NCI-H446 (cell line): ENCODE measurements around the gene NUP205.

Experiments
- DNase-seq, 2 experiments: peaks; one replicate each; lab custom pipeline; 2025; lab: John Stamatoyannopoulos, UW

Gene NUP205

GRCh38 chr7:135557455-135558336 lies at the start of gene NUP205:
Gene NUP205 (plus strand): TSS chr7:135557917. CDS start chr7:135557945, 28 bp downstream.
- DNase-seq, result peak; percentile 80 to 89

GRCh38 chr7:135508883-135509588 lies 48.7 kb upstream of the NUP205 start:
- DNase-seq, result peak in 1 of 2 experiments; percentile 31

DNA sequence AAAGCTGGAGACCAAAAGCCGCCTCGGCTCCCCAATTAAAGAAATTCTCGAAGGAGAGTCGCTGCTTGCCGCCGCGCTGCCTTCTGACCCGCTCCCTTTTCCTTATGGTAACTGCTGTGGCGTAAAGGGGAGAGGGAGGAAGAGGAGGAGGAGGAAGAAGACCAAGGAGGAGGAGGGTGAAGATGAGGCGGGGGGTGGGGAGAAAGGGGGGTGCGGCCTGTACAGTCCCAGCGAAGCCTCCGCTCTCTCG lies 48.2 kb upstream of the NUP205 start:
- peak in 1 of 2 experiments; percentile 31 for DNase-seq

GRCh38 chr7:135509839-135510591 lies 47.7 kb upstream of the NUP205 start, which contains the start of gene CNOT4:
Gene CNOT4 (minus strand): TSS chr7:135510102. CDS start chr7:135438331, 71,771 bp downstream.
- DNase-seq, result peak; percentile 86 to 95

DNA sequence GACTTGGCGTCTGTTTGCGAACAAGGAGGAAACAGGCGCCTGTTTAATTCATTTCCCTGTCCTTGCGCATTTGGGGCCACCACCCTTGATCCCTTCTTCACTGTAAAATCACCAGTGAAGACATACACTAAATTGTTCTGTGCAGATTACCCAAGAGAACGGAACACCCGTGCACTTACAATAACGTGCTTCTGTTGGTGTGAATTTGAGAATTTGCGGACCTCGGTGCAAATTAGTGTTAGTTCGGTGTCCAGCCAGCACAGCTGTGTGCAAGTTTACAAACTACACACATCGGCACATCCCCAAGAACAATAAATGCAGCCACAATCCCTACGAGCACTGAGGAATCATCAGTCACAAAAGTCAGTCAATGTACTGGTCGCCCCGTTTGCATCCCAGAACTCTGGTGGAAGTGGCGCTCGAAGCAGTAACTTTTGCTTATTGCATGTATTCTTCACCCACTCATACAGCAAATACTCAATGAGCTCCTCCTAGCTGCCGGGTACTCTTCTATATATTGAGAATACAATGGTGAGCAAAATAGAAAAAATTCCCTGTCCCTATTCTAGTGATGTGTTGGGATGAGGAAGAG lies 47.0 kb upstream of the NUP205 start:
- DNase-seq, result no peak

- DNase-seq, result peak; percentile 23 to 62
These were observed 45.4 kb upstream of the NUP205 start for GRCh38 chr7:135512135-135512887.

- no peak for DNase-seq
These were observed 42.9 kb upstream of the NUP205 start for GRCh38 chr7:135514856-135515255.

GRCh38 chr7:135517060-135517459 lies 40.7 kb upstream of the NUP205 start:
- DNase-seq, result no peak

DNA sequence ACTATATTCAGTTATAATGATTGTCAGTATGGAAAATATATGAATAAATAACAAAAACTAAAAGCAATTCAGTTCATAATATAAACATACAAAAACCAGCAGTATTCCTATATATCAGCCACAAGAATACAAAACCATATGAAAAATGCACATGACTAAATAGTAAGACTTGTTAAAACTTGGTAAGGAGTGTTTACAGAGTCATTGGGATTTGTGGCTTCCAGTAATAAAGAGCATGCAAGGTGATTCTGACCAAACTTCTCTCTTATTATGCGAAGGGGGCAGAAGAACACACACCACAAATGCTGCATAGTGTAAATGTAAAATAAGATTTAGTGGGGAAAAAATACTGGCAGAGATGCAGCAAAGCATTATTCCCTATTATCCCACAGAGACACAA lies 39.0 kb upstream of the NUP205 start:
- DNase-seq, result no peak

GRCh38 chr7:135519233-135519688 lies 38.5 kb upstream of the NUP205 start:
- no peak for DNase-seq

DNA sequence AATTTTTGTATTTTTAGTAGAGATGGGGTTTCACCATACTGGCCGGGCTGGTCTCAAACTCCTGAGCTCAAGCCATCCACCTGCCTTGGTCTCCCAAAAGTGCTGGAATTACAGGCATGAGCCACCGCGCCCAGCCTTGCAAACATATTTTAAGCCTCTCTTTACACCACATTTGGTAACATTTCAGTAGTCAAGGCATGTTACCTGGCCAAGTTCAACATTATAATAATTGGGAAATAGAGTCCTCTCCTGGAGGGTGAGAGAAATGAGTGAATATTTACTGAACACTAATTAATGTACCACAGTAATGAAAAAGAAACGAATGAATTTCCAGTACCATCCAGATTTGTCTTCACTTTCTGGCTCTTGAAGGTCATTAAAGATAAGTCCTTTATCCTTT lies 37.8 kb upstream of the NUP205 start:
- DNase-seq, result no peak

DNA sequence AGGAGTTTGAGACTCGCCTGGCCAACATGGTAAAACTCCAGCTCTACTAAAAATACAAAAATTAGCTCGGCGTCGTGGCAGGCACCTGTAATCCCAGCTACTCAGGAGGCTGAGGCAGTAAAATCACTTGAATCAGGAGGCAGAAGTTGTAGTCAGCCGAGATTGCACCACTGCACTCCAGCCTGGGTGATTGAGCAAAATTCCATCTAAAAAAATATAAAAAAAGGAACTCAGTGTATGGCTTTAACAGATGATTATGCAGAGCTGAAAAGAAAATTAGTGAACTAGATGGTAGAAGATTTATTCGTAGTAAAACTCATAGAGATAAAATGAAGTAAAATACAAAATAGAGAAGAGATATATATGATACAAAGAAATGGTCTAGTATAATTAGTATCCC lies 35.2 kb upstream of the NUP205 start:
- DNase-seq, result no peak

GRCh38 chr7:135523146-135523545 lies 34.6 kb upstream of the NUP205 start:
- DNase-seq, result no peak

- no peak for DNase-seq
These were observed 32.3 kb upstream of the NUP205 start for GRCh38 chr7:135525426-135525825.

DNA sequence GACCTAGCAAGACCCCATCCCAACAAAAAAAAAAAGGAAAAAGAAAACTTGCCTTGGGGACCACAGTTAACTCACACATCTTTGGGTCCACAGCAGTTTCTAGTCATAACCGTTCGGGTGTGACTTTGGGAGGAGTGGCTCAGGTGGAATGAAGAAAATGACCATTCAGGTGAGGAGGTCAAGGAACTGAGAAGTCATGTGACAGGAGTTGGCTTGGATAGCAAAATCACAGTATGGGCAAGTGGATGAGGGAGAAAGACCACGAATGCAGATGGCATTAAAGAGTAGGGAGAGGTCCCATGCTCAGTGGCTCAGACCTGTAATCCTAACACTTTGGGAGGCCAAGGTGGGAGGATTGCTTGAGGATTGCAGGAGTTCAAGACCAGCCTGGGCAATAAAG lies 30.7 kb upstream of the NUP205 start:
- DNase-seq, result no peak

DNA sequence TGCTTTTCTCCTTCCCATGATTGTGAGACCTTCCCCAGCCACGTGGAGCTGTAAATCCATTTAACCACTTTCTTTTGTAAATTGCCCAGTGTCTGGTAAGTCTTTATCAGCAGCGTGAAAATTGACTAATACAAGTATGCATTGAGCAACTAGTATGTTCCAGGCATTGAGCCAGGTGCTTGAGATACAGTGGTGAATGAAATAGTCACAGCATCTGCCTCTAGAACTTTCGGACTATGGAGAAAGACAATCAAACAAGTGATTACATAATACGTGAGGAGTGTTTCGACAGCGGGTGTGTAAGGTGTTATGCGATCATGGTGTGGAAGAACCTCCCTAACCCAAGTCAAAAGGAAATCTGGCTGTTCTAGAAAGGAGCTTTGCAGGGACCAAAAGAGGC lies 21.6 kb upstream of the NUP205 start:
- DNase-seq, result no peak

GRCh38 chr7:135537453-135537852 lies 20.3 kb upstream of the NUP205 start:
- no peak for DNase-seq

GRCh38 chr7:135537905-135538304 lies 19.8 kb upstream of the NUP205 start:
- no peak for DNase-seq

GRCh38 chr7:135538376-135538775 lies 19.3 kb upstream of the NUP205 start:
- DNase-seq, result no peak

- no peak for DNase-seq
These were observed 18.1 kb upstream of the NUP205 start for GRCh38 chr7:135539629-135540028.

GRCh38 chr7:135541029-135541428 lies 16.7 kb upstream of the NUP205 start:
- no peak for DNase-seq
